H9 (cell line): ENCODE data around the gene CABYR. TPM values are rescaled to one million over a fixed set of nuclear protein-coding genes. Genes with fewer than 3 reads are reported as not detected.

Experiments
- DNase-seq: peaks from one replicate; pipeline ENCODE4 v3.0.0-alpha.2; 2017
- H2AFZ ChIP-seq: one replicate; pipeline ENCODE4 v1.6.1; 2013; ENCODE audit warnings: mild to moderate bottlenecking, low read length, control low read depth, moderate library complexity
- H2AK5ac ChIP-seq: 2 replicates; pipeline ENCODE4 v1.6.1; 2013; ENCODE audit warnings: low read length, control low read depth, mixed read lengths; ENCODE audit not compliant: insufficient read length
- H2BK120ac ChIP-seq: one replicate; pipeline ENCODE4 v1.6.1; 2013; ENCODE audit warnings: low read depth, mild to moderate bottlenecking, low read length, control low read depth, inconsistent platforms; ENCODE audit not compliant: poor library complexity, severe bottlenecking
- H2BK12ac ChIP-seq: 2 replicates; pipeline ENCODE4 v1.6.1; 2013; ENCODE audit warnings: low read length, control low read depth, mixed read lengths, low read depth; ENCODE audit not compliant: insufficient read length
- H2BK15ac ChIP-seq: 2 replicates; pipeline ENCODE4 v1.6.1; 2013; ENCODE audit warnings: low read depth, low read length, control low read depth
- H2BK20ac ChIP-seq: one replicate; pipeline ENCODE4 v1.6.1; 2013; ENCODE audit warnings: low read depth, mild to moderate bottlenecking, low read length, control low read depth, inconsistent platforms; ENCODE audit not compliant: poor library complexity, severe bottlenecking
- H2BK5ac ChIP-seq: 2 replicates; pipeline ENCODE4 v1.6.1; 2013; ENCODE audit warnings: low read length, control low read depth, mixed read lengths; ENCODE audit not compliant: insufficient read length
- H3K14ac ChIP-seq: 2 replicates; pipeline ENCODE4 v1.6.1; 2013; ENCODE audit warnings: low read length, control low read depth; ENCODE audit not compliant: insufficient read depth
- H3K18ac ChIP-seq: 2 replicates; pipeline ENCODE4 v1.6.1; 2013; ENCODE audit warnings: low read depth, mild to moderate bottlenecking, mixed read lengths, low read length, control low read depth; ENCODE audit not compliant: insufficient read length
- H3K23ac ChIP-seq: 2 replicates; pipeline ENCODE4 v1.6.1; 2013; ENCODE audit warnings: low read length, control low read depth, mixed read lengths, low read depth; ENCODE audit not compliant: insufficient read length
- H3K23me2 ChIP-seq: 2 replicates; pipeline ENCODE4 v1.6.1; 2013; ENCODE audit warnings: low read depth, mild to moderate bottlenecking, mixed read lengths, low read length, control low read depth; ENCODE audit not compliant: insufficient read length, poor library complexity, severe bottlenecking
- H3K27ac ChIP-seq: 2 replicates; pipeline ENCODE4 v1.5.1; 2013; ENCODE audit warnings: low read length, control low read depth, mixed read lengths, low read depth; ENCODE audit not compliant: insufficient read length
- H3K27me3 ChIP-seq: 2 replicates; pipeline ENCODE4 v1.6.1; 2013; ENCODE audit warnings: low read length, control low read depth, inconsistent platforms; ENCODE audit not compliant: insufficient read depth
- H3K4ac ChIP-seq: 2 replicates; pipeline ENCODE4 v1.6.1; 2013; ENCODE audit warnings: low read depth, mild to moderate bottlenecking, control low read depth, inconsistent platforms, low read length, moderate library complexity
- H3K4me1 ChIP-seq: 2 replicates; pipeline ENCODE4 v1.6.1; 2013; ENCODE audit warnings: low read length, control low read depth, inconsistent platforms; ENCODE audit not compliant: insufficient read depth
- H3K4me2 ChIP-seq: 2 replicates; pipeline ENCODE4 v1.6.1; 2013; ENCODE audit warnings: low read length, control low read depth, mixed read lengths; ENCODE audit not compliant: insufficient read length, insufficient read depth
- H3K56ac ChIP-seq: 2 replicates; pipeline ENCODE4 v1.6.1; 2013; ENCODE audit warnings: low read depth, mild to moderate bottlenecking, mixed read lengths, low read length, control low read depth; ENCODE audit not compliant: insufficient read length
- H3K79me1 ChIP-seq: 2 replicates; pipeline ENCODE4 v1.6.1; 2013; ENCODE audit warnings: low read depth, mild to moderate bottlenecking, moderate library complexity, low read length, control low read depth, inconsistent platforms; ENCODE audit not compliant: insufficient read depth, poor library complexity, severe bottlenecking
- H3K79me2 ChIP-seq: 2 replicates; pipeline ENCODE4 v1.6.1; 2013; ENCODE audit warnings: low read length, control low read depth, inconsistent platforms; ENCODE audit not compliant: insufficient read depth
- H3K9ac ChIP-seq: 2 replicates; pipeline ENCODE4 v1.6.1; 2013; ENCODE audit warnings: low read length, control low read depth, mixed read lengths; ENCODE audit not compliant: insufficient read length; ENCODE audit errors: extremely low read depth
- H3K9me3 ChIP-seq: one replicate; pipeline ENCODE4 v1.6.1; 2013; ENCODE audit warnings: low read depth, low read length, inconsistent platforms; ENCODE audit not compliant: control insufficient read depth
- H3T11ph ChIP-seq: one replicate; pipeline ENCODE4 v1.6.1; 2013; ENCODE audit warnings: mild to moderate bottlenecking, low read length, control low read depth, inconsistent platforms
- H4K20me1 ChIP-seq: one replicate; pipeline ENCODE4 v1.6.1; 2013; ENCODE audit not compliant: control insufficient read depth, insufficient read length, insufficient read depth
- H4K5ac ChIP-seq: 2 replicates; pipeline ENCODE4 v1.6.1; 2013; ENCODE audit warnings: low read depth, mild to moderate bottlenecking, mixed read lengths, low read length, control low read depth; ENCODE audit not compliant: insufficient read length
- H4K8ac ChIP-seq: replicated peaks from 2 replicates; pipeline ENCODE4 v1.6.1; 2013; ENCODE audit warnings: low read length, control low read depth, mixed read lengths, low read depth; ENCODE audit not compliant: insufficient read length
- H4K91ac ChIP-seq: 2 replicates; pipeline ENCODE4 v1.6.1; 2013; ENCODE audit warnings: low read depth, mild to moderate bottlenecking, moderate library complexity, mixed read lengths, low read length, control low read depth; ENCODE audit not compliant: insufficient read length
- H3K27ac Mint-ChIP-seq, 3 experiments: 2 replicates in 2 of 3; 3 replicates in 1 of 3; pipeline ENCODE4 v1.8.0; 2020 to 2021; ENCODE audit warnings: mixed read lengths in 3 of 3, mild to moderate bottlenecking in 1 of 3, moderate library complexity in 1 of 3
- H3K27me3 Mint-ChIP-seq: 2 replicates; pipeline ENCODE4 v1.8.0; 2021; ENCODE audit warnings: low read depth, mild to moderate bottlenecking, moderate library complexity, mixed read lengths
- H3K36me3 Mint-ChIP-seq, 3 experiments: 2 replicates in 2 of 3; 3 replicates in 1 of 3; pipeline ENCODE4 v1.8.0; 2020 to 2021; ENCODE audit warnings: low read depth in 3 of 3, mixed read lengths in 3 of 3; ENCODE audit not compliant: insufficient read depth in 1 of 3
- H3K4me1 Mint-ChIP-seq, 2 experiments: 2 replicates each; pipeline ENCODE4 v1.8.0; 2020; ENCODE audit warnings: mixed read lengths in 2 of 2
- H3K4me3 Mint-ChIP-seq, 2 experiments: 2 replicates in 1 of 2; 3 replicates in 1 of 2; pipeline ENCODE4 v1.8.0; 2020 to 2021; ENCODE audit warnings: mild to moderate bottlenecking in 2 of 2, mixed read lengths in 2 of 2, moderate library complexity in 1 of 2
- H3K9me3 Mint-ChIP-seq, 2 experiments: 2 replicates in 1 of 2; 3 replicates in 1 of 2; pipeline ENCODE4 v1.8.0; 2020; ENCODE audit warnings: mild to moderate bottlenecking in 2 of 2, mixed read lengths in 2 of 2, moderate library complexity in 1 of 2
- CTCF ChIP-seq: fragments of 200-600 bp; sonication (generic); conservative IDR thresholded peaks from 3 replicates; pipeline ENCODE4 v1.8.0; 2021; ENCODE audit warnings: antibody characterized with exemption, mild to moderate bottlenecking
- WGBS: extraction: QIAGEN DNeasy Blood & Tissue Kit; methylation state at CpG from one replicate; pipeline ENCODE4 v1.1.7; 2013; ENCODE audit warnings: missing lambda C conversion rate, low lambda C conversion rate, mixed read lengths; ENCODE audit not compliant: insufficient read length; ENCODE audit errors: extremely low coverage; 5-methylcytosine and 5-hydroxymethylcytosine counted together
- total RNA-seq: library from RNA; stranded (reverse); gene quantifications from 2 replicates; pipeline ENCODE4 v1.2.1, GENCODE V29; 2021

Gene CABYR
- total RNA-seq, 1 experiment from 2014 or later: 13.6 TPM

GRCh38 chr18:24209558-24209957 is 70.7 kb downstream of the CABYR start:
- no peak overlapping the region for H4K5ac ChIP-seq
- H3K18ac ChIP-seq: no peak overlapping the region
- peak overlapping the region in 1 of 3 experiments; percentile 5; a peak in 1 of 7 replicates for H3K27ac Mint-ChIP-seq
- H2AK5ac ChIP-seq: no peak overlapping the region
- no peak overlapping the region for H3K14ac ChIP-seq
- H2BK20ac ChIP-seq: no peak overlapping the region
- no peak overlapping the region for H2BK12ac ChIP-seq
- no peak for TF ChIP-seq CTCF
- H4K8ac ChIP-seq: no peak overlapping the region
- no CpG with 5 or more reads among the region's 6 CpGs for WGBS
- peaks cover 19 to 20% of the 10 kb centered on the region in 2 experiments for H3K4me1 Mint-ChIP-seq
- no peaks in the 10 kb centered on the region for H3K9me3 ChIP-seq
- DNase-seq: no peak
- no peak overlapping the region for H2BK5ac ChIP-seq
- no peak overlapping the region for H3K23ac ChIP-seq
- no peak overlapping the region for H3K4me2 ChIP-seq
- peaks cover 7% of the 10 kb centered on the region; the same call in 1 of the 2 replicates for H3K4me1 ChIP-seq
- no peak overlapping the region for H3K9ac ChIP-seq
- H3K56ac ChIP-seq: no peak overlapping the region
- no peaks in the 10 kb centered on the region for H3K27me3 ChIP-seq
- peaks cover 0 to 4% (median 3%) of the 10 kb centered on the region in 3 experiments; a peak in 4 of 7 replicates for H3K36me3 Mint-ChIP-seq
- no peak overlapping the region for H2AFZ ChIP-seq
- H3K27me3 Mint-ChIP-seq: no peaks in the 10 kb centered on the region
- no peak overlapping the region for H3K4me3 Mint-ChIP-seq
- H3K27ac ChIP-seq: no peak overlapping the region
- no peaks in the 10 kb centered on the region for H3K79me2 ChIP-seq
- no peaks in the 10 kb centered on the region for H3K23me2 ChIP-seq
- no peaks in the 10 kb centered on the region for H3K79me1 ChIP-seq
- no peak overlapping the region for H2BK120ac ChIP-seq
- H4K20me1 ChIP-seq: no peaks in the 10 kb centered on the region
- H2BK15ac ChIP-seq: no peak overlapping the region
- no peak overlapping the region for H3T11ph ChIP-seq
- no peaks in the 10 kb centered on the region for H3K9me3 Mint-ChIP-seq
- H4K91ac ChIP-seq: no peak overlapping the region
- no peak overlapping the region for H3K4ac ChIP-seq

Other genes with a start within 250 kb of the CABYR start
- gene TTC39C, start 124.3 kb upstream of the CABYR start, total RNA-seq: 16.4 and 18.0 TPM in 2 replicates